Measurements from ENCODE around the gene CRADD. TPM values are rescaled to one million over a fixed set of nuclear protein-coding genes. Genes with fewer than 3 reads are reported as not detected.
"Not testable (repeated sequence)": the region's sequence is repeated elsewhere in the genome, so short reads cannot be mapped to it uniquely, and the experiment has no call there.

CRADD gene
- polyA plus RNA-seq, 4 donors: 11.3 to 16.2 (median 14.2) TPM

GRCh38 chr12:93780101-93780641 is 103.0 kb downstream of the CRADD start:
- DNase-seq (ENCODE audit: low read depth in 4 of 4, low spot score in 3 of 4): no peak

GRCh38 chr12:93780886-93781285 is 103.7 kb downstream of the CRADD start:
- DNase-seq (ENCODE audit: low read depth in 4 of 4, low spot score in 3 of 4): not testable (repeated sequence)

DNA sequence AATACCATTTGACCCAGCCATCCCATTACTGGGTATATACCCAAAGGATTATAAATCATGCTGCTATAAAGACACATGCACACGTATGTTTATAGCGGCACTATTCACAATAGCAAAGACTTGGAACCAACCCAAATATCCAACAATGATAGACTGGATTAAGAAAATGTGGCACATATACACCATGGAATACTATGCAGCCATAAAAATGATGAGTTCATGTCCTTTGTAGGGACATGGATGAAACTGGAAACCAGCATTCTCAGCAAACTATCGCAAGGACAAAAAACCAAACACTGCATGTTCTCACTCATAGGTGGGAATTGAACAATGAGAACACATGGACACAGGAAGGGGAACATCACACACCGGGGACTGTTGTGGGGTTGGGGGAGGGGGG is 104.8 kb downstream of the CRADD start:
- not testable (repeated sequence) for DNase-seq (ENCODE audit: low read depth in 4 of 4, low spot score in 3 of 4)

DNA sequence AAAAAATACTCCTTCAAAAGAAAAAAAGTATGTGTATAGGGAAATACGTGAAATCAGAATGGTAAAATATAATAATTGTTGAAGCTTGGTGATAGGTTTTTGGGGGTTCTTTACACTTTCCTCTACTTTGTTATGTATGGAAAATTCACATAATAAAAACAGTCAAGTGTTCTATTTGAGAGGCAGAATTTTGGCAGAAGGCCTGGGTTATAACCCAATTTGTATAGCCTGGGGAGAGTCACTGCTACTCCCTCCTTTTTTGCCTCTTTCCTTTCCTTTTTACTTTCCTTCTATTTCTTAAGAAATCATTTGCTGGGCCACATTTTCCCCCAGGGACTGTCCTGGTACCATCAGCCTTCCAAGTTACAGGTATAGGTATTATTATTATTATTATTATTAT is 105.7 kb downstream of the CRADD start:
- no peak for DNase-seq (ENCODE audit: low read depth in 4 of 4, low spot score in 3 of 4)

DNA sequence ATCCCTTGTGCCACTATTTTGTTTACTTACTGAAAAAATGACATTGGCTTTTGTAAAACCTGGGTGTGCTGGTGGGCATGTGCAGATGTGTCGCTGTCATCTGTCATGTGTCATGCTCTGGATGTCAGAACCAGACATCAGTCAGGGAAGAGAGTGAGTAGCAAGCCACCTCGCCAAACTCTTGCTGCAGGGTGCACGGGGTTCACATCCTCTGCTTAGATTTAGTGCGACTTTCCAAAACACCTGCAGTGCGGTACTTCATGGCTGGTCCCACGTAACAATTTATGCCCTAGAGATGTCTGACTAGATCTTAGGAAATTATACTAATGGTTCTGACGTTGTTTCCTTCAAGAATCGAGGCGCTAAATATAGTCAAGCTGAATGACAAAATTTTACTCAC is 106.7 kb downstream of the CRADD start:
- DNase-seq (ENCODE audit: low read depth in 4 of 4, low spot score in 3 of 4): no peak

GRCh38 chr12:93784339-93785086 is 107.3 kb downstream of the CRADD start:
- DNase-seq (ENCODE audit: low read depth in 4 of 4, low spot score in 3 of 4): no peak

- no peak for DNase-seq (ENCODE audit: low read depth in 4 of 4, low spot score in 3 of 4)
Measured at GRCh38 chr12:93785249-93786010, 108.3 kb downstream of the CRADD start.

DNA sequence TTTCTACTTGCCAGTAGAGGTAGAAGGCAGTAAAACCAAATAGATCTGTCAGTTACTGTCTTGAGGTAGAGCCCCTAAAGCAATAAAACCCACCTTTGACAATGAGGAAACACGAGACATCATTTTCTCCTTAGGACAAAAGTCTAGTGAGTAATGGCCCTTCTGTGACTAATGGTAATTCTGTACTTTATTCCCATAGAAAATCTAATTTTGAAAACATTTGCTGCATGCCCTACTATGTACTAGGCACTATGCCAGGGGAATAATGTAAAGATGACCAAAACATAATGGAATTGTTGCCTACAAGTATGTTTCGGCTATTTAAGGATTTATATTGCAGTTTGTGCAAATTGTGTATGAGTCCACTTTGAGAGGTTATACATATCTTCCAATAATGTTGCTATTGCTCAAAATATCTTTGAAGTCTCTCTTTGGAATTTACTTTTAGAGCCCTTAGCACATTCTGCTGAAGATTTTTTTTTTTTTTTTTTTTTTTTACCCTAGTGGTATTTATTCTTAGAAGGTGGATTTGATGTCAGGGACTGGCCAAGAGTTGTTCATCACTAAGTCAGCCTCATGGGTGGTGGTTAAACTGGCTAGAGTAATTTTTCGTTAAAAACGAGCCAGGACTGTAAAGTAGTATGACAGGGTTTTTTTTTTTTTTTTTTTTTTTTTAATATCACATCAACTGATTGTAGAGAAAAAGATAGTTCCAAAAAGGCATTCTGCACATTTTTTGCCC is 109.7 kb downstream of the CRADD start:
- DNase-seq (ENCODE audit: low read depth in 4 of 4, low spot score in 3 of 4): no peak

DNA sequence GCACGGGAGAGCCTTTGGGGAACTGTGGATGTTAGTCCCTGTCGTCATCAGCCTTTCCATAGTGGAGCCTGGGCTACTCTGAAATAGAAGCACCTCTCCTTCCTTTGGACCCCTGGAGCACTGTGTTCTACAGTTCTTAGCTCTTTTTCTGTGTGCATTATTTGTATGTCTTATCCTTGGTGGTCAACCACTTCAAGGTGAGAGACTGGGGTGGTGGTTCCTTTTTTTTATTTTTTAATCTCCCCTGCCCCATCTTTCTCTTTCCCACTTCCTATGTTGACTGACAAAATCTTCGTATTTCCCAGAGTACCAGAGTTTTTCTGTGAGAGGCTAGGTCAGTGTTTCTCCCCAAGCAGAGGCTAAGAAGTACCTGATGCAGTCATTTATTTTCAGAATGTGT is 111.7 kb downstream of the CRADD start:
- DNase-seq (ENCODE audit: low read depth in 4 of 4, low spot score in 3 of 4): no peak

GRCh38 chr12:93789767-93790166 is 112.6 kb downstream of the CRADD start:
- no peak for DNase-seq (ENCODE audit: low read depth in 4 of 4, low spot score in 3 of 4)

GRCh38 chr12:93790472-93791152 is 113.4 kb downstream of the CRADD start:
- no peak for DNase-seq (ENCODE audit: low read depth in 4 of 4, low spot score in 3 of 4)

DNA sequence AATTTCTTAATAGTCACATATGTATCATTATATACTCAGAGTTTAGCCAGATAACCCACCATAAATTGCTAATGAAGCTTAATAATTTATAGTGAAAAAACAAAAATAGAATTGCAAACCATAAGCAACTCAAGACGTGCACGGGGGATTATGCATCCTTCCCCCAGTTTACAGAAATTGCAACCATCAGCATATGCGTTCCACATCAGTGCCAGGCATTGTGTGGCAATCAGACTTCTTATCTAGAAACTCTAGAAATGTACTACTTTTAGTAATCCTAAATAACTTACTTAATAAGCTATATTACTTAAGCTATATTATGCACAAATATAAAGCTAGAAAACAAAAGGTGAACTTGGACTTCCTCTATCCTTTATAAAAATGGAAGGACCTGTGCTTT is 115.8 kb downstream of the CRADD start:
- no peak for DNase-seq (ENCODE audit: low read depth in 4 of 4, low spot score in 3 of 4)

GRCh38 chr12:93793983-93794382 is 116.8 kb downstream of the CRADD start:
- DNase-seq (ENCODE audit: low read depth in 4 of 4, low spot score in 3 of 4): no peak

- no peak for DNase-seq (ENCODE audit: low read depth in 4 of 4, low spot score in 3 of 4)
Measured at GRCh38 chr12:93794738-93795137, 117.6 kb downstream of the CRADD start.

- DNase-seq (ENCODE audit: low read depth in 4 of 4, low spot score in 3 of 4): no peak
Measured at GRCh38 chr12:93795352-93795751, 118.2 kb downstream of the CRADD start.

DNA sequence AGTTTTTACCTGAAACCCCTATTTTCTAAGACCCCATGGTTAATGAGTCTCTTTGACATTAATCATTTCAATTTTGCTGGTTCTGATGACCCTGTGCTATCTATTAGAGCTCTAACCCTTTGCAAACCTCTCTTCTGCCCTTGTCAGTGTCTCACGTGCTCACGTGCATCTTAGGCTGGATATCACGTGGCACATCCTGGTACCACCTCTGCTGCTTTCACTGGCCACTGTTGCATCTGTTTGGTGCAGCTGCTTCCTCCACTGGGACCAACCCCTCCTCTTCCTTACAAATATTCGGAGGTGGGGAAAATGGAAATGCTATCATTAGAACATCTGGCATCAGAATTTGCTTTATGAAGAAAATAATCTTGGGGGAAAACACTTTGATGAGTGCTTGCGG is 119.6 kb downstream of the CRADD start:
- DNase-seq (ENCODE audit: low read depth in 4 of 4, low spot score in 3 of 4): no peak

- no peak for DNase-seq (ENCODE audit: low read depth in 4 of 4, low spot score in 3 of 4)
Measured at GRCh38 chr12:93798279-93799151, 121.3 kb downstream of the CRADD start.

- DNase-seq (ENCODE audit: low read depth in 4 of 4, low spot score in 3 of 4): not testable (repeated sequence)
Measured at GRCh38 chr12:93801666-93802065, 124.5 kb downstream of the CRADD start.

- DNase-seq (ENCODE audit: low read depth in 4 of 4, low spot score in 3 of 4): no peak
Measured at GRCh38 chr12:93802293-93802692, 125.1 kb downstream of the CRADD start.
